Mucosa of rectum (tissue), 2 donors: ENCODE measurements around the gene RAB6C.
A peak's percentile ranks its signal among the peaks of the same experiment; 100 is the strongest.
"Not testable (repeated sequence)": the region's sequence is repeated elsewhere in the genome, so short reads cannot be mapped to it uniquely, and the experiment has no call there.

Experiments
- H3K27ac ChIP-seq, 2 donors: one replicate each; pipeline ENCODE4 v1.7.0; 2013; ENCODE audit warnings: inconsistent platforms in 2 of 2, low read depth in 2 of 2, low read length in 2 of 2
- H3K27me3 ChIP-seq, 2 donors: one replicate each; pipeline ENCODE4 v1.7.0; 2013; ENCODE audit warnings: low read length in 2 of 2; ENCODE audit not compliant: control insufficient read depth in 2 of 2, insufficient read depth in 2 of 2
- H3K36me3 ChIP-seq, 2 donors: one replicate each; pipeline ENCODE4 v1.7.0; 2013; ENCODE audit warnings: low read length in 2 of 2; ENCODE audit not compliant: control insufficient read depth in 2 of 2, insufficient read depth in 2 of 2
- H3K4me1 ChIP-seq, 2 donors: one replicate each; pipeline ENCODE4 v1.7.0; 2013; ENCODE audit warnings: low read length in 2 of 2, mild to moderate bottlenecking in 1 of 2; ENCODE audit not compliant: control insufficient read depth in 2 of 2, insufficient read depth in 2 of 2
- H3K4me3 ChIP-seq, 2 donors: one replicate each; pipeline ENCODE4 v1.7.0; 2013; ENCODE audit warnings: low read length in 2 of 2
- H3K9ac ChIP-seq, 2 donors: one replicate each; pipeline ENCODE4 v1.7.0; 2013; ENCODE audit warnings: low read length in 2 of 2, low read depth in 1 of 2, mild to moderate bottlenecking in 1 of 2
- H3K9me3 ChIP-seq, 2 donors: one replicate each; pipeline ENCODE4 v1.7.0; 2013; ENCODE audit warnings: low read length in 2 of 2; ENCODE audit not compliant: control insufficient read depth in 2 of 2
- donor health status: healthy.
- donor health status: Normal muscosa, but diverticular disease.

The RAB6C gene

DNA sequence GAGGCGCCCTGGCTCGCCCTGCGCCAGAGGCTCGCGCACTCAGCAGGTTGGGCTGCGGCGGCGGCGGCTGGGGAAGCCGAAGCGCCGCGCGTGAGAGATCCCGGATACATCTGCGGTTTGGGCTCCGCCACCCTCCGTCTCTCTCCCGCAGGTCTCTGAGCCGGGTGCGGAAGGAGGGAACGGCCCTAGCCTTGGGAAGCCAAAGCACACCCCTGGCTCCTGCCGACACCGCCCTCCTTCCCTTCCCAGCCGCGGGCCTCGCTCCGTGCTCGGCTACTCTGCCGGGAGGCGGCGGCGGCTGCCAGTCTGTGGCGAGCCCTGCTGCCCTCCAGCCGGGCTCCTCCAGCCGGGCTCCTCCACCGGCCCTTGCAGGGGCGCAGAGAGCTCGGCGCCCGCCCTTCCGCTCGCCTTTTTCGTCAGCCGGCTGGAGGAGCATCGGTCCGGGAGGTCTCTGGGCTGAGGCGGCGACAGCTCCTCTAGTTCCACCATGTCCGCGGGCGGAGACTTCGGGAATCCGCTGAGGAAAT lies at the start of gene RAB6C:
TSS of gene RAB6C (plus strand) at position 38 of the 527 bp plus-strand sequence. CDS start at position 488, 450 bp downstream.
- H3K36me3 ChIP-seq, H3K4me3 ChIP-seq, H3K9ac ChIP-seq, H3K27me3 ChIP-seq, H3K9me3 ChIP-seq, H3K4me1 ChIP-seq: not testable (repeated sequence)
- H3K27ac ChIP-seq = peak within 1 kb of the TSS in 1 of 2 donors; percentile 43

DNA sequence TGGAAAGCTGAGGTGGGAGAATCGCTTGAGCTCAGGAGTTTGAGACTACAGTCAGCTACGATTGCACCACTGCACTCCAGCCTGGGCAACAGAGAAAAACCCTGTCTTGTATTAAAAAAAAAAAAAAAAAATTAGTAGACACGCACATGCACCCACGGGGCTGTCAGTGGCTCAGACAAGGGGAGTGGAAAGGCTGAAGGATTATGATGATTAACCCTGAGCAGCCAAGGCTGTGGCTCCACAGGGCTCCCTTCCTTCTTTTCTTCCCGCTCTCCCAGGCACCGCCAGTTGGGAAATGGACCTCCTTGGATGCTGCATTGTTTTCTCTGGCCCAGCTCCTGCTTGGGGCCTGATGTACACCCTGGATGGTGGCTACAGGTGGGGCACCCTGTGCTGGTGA lies 49.0 kb upstream of the RAB6C start:
- Histone ChIP-seq H3K4me1 (no peaks in the 10 kb centered on the region), H3K27ac (no peak overlapping the region)

DNA sequence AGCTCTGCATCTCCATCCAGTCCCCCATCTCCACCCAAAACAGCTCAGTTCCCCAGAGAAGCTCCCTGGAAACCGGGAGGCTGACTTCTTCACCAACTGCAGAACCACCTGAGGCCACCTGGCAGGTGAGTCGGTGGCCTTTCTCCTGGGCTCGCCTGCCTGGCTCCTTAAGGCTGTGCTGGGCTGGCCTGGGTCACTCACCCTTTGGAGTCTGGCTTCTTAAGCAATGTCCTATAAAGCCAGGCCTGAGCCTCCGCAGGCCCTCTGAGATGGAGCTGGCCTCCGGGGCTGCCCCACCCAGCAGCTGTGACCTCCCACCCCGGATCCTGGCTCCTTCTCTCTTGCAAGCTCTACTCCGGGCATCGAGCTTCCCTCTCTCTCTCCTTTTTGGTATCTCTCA lies 46.1 kb upstream of the RAB6C start:
- not testable (repeated sequence) for H3K4me1 ChIP-seq, H3K9ac ChIP-seq, H3K27me3 ChIP-seq, H3K36me3 ChIP-seq, H3K4me3 ChIP-seq, H3K27ac ChIP-seq, H3K9me3 ChIP-seq

More for the DNA sequence above, 49.0 kb upstream of the RAB6C start:
- Histone ChIP-seq H3K9ac (no peak overlapping the region), H3K36me3 (no peaks in the 10 kb centered on the region), H3K27me3 (peaks cover 0 to 5% of the 10 kb centered on the region in 2 donors), H3K9me3 (no peaks in the 10 kb centered on the region), H3K4me3 (no peak overlapping the region)

DNA sequence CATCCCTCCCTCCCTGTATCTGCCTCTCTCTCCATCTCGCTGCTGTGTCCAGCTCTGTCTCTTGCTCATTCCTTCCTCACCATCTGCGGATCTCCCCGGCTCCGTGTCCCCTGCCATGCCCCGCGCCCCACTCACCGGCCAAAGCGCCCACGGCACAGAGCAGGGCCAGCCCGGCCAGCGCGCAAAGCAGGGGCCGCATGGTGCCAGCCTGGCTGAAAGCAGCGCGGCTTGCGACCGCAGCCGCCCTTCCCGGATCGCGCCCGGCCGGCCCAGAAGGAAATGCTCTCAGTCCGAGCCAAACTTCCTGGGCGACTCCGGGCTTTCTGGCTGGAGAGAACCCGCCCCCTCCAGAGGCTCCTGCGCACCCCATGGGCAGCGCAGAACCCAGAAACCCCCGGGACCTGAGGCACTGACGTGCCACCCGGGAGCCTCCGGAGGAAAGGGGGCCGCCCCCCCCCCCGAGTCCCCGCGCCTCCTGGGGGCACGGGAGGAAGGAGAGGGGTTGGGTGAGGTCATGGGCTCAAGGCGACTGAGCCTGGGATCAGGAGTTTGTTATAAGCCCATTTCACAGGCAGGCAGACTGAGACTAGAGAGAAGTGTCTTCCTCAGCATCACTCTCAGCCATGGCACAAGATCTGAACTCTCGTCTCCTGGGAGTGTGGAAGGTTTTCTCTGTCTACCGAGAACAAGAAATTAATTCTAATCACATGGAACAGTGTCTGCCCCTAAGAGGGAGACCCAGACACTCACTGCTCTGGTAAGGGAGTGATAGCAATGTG lies 45.2 kb upstream of the RAB6C start:
- H3K4me3 ChIP-seq = no peak overlapping the region

DNA sequence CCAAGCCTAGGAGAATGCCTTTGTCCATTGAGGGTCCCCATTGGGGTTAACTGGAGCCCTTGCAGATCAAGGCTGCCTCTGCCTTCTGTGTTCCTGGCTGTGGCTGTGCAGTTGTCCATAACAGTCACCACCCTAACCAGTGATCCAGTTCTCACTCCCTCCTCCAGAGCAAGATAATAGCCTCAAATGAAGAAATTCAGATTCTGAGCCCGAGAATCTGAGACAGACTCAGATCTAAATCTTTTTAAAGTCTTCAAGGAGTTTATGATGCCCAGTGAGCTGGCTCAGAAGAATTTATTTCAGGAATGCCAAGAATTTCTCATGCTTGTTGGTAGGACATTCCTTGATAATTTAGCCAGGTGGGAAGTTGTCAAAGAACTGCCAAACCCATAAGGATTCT lies 44.3 kb upstream of the RAB6C start:
- no peaks in the 10 kb centered on the region for H3K4me1 ChIP-seq
- H3K9ac ChIP-seq = no peak overlapping the region
- no peaks in the 10 kb centered on the region for H3K9me3 ChIP-seq
- peaks cover 0 to 6% of the 10 kb centered on the region in 2 donors for H3K27me3 ChIP-seq
- no peak overlapping the region for H3K4me3 ChIP-seq
- no peak overlapping the region for H3K27ac ChIP-seq
- H3K36me3 ChIP-seq = no peaks in the 10 kb centered on the region

More for the DNA sequence above, 45.2 kb upstream of the RAB6C start:
- peaks cover 0 to 6% of the 10 kb centered on the region in 2 donors for H3K27me3 ChIP-seq
- H3K27ac ChIP-seq = no peak overlapping the region
- H3K4me1 ChIP-seq = no peaks in the 10 kb centered on the region
- H3K36me3 ChIP-seq = no peaks in the 10 kb centered on the region
- no peak overlapping the region for H3K9ac ChIP-seq
- H3K9me3 ChIP-seq = no peaks in the 10 kb centered on the region

DNA sequence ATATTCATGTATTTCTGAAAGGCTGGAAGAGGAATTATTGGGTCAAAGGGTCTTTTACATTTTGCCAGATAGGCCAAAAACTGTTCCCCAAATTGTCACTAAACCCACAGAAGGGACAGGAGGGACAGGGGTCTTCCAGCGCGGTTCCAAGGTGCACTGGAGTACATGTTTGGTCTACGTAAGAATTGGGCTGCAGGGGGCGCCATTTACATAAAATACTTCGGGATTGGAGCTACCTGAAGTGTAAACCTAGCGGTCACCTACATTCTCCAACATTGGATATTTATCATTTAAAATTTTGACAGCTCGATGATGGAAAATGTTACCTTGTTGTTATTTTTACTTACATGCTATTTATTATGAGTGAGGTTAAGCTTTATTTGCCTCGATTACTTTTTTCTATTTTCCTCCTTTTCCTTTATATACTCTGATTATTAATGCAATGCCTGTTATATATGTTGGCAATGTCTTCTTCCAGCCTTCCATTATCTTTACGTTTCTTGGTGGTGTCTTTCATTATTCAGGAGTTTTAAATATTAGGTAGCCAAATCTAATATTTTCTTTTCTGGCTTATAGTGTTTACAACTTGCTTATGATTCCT lies 43.0 kb upstream of the RAB6C start:
- Histone ChIP-seq H3K9me3 (no peaks in the 10 kb centered on the region), H3K27ac (no peak overlapping the region), H3K36me3 (no peaks in the 10 kb centered on the region), H3K27me3 (peaks cover 0 to 6% of the 10 kb centered on the region in 2 donors), H3K9ac (no peak overlapping the region), H3K4me1 (no peaks in the 10 kb centered on the region), H3K4me3 (no peak overlapping the region)

DNA sequence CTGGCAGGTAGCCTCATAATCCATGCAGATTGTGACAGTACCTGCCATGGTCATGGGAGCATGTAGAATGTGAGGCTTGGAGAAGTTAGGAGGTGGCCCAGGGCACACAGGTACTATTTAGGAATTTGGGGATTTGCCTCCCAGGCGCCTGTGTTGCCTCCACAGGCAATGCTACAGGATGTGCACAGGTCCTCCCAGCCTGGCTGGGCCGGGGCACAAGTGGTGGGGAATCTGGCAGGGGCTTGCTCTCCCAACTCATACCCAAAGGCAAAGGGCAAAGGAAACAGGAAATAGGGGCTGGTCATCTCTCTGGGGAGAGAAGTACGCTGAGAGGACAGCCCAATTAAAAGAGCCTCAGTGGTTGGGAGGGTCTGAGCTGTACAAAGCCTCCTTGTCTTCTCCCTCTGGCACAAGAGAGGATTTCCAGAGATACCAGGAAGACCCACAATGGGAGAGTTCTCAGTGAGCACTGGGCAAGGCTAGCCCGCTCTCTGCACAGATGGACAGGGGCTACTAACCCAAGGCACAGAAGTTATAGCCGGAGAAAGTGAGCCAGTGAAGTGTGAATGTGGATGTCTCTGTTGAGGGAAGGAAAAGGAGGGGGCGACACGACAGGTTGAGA lies 40.5 kb upstream of the RAB6C start:
- H3K27ac ChIP-seq, H3K27me3 ChIP-seq, H3K4me3 ChIP-seq, H3K4me1 ChIP-seq, H3K36me3 ChIP-seq, H3K9ac ChIP-seq, H3K9me3 ChIP-seq: not testable (repeated sequence)

DNA sequence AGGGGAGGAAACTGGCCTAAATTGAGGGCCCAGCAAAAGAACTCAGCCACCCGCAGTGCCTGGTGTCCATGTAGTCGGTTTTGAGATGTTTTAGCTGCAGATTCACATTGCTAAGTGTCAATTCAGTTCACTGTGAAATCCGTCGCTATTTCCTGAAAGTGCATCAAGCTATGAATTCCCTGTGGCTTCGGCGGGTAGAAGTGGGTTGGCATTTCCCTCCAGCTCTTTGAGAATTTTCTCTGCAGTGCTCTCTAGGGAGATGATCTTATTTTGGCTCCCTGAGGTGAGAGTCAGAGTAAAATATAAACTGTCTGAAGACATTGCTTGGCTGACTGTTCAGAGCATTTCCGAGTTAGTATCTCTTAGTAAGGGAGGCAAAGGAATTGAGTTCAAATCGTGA lies 36.0 kb upstream of the RAB6C start:
- not testable (repeated sequence) for H3K36me3 ChIP-seq, H3K9ac ChIP-seq, H3K27me3 ChIP-seq, H3K4me1 ChIP-seq, H3K9me3 ChIP-seq, H3K27ac ChIP-seq, H3K4me3 ChIP-seq

DNA sequence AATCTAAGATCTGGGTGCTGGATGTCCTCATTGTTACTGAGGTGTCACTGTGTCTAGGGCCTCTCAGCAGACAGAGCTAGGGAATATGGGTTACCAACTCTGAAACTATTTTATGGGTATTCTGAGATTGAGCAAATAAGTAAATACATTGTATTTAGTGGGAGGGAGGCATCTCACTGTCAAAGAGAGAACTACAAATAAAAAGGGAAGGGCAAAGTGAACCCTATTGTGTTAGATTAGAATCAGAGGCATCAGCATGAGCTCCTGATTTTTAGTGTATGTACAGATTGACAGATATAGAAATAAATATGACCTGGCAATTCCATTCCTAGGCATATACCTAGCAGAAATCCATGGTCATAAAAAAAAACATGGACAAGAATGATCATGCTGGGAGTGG lies 33.9 kb upstream of the RAB6C start:
- H3K4me1 ChIP-seq = no peaks in the 10 kb centered on the region
- H3K9ac ChIP-seq = no peak overlapping the region
- no peak overlapping the region for H3K27ac ChIP-seq
- no peaks in the 10 kb centered on the region for H3K9me3 ChIP-seq
- H3K36me3 ChIP-seq = no peaks in the 10 kb centered on the region
- no peak overlapping the region for H3K4me3 ChIP-seq
- no peaks in the 10 kb centered on the region for H3K27me3 ChIP-seq

DNA sequence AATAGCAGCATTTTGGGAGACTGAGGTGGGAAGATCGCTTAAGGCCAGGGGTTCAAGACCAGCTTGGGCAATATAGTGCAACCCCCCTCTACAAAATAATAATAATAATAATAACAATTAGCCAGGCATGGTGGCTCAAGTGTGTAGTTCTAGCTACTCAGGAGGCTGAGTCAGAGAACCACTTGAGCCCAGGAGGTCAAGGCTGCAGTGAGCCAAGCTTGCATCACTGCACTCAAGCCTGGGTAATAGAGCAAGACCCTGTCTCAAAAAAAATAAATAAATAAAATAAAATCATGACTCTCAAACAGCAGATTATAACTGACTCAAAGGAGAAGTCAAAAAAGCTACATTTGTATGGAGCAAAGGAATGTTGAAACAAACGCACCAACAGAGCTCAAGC lies 31.8 kb upstream of the RAB6C start:
- not testable (repeated sequence) for H3K27ac ChIP-seq, H3K4me1 ChIP-seq, H3K9me3 ChIP-seq, H3K36me3 ChIP-seq, H3K27me3 ChIP-seq, H3K4me3 ChIP-seq, H3K9ac ChIP-seq
